Bone marrow (tissue), 2 donors: ENCODE data around the gene HOXA11.

Experiments
- DNase-seq, 2 donors: peaks; one replicate each; lab custom pipeline; 2025; lab: John Stamatoyannopoulos, UW

Gene HOXA11

DNA sequence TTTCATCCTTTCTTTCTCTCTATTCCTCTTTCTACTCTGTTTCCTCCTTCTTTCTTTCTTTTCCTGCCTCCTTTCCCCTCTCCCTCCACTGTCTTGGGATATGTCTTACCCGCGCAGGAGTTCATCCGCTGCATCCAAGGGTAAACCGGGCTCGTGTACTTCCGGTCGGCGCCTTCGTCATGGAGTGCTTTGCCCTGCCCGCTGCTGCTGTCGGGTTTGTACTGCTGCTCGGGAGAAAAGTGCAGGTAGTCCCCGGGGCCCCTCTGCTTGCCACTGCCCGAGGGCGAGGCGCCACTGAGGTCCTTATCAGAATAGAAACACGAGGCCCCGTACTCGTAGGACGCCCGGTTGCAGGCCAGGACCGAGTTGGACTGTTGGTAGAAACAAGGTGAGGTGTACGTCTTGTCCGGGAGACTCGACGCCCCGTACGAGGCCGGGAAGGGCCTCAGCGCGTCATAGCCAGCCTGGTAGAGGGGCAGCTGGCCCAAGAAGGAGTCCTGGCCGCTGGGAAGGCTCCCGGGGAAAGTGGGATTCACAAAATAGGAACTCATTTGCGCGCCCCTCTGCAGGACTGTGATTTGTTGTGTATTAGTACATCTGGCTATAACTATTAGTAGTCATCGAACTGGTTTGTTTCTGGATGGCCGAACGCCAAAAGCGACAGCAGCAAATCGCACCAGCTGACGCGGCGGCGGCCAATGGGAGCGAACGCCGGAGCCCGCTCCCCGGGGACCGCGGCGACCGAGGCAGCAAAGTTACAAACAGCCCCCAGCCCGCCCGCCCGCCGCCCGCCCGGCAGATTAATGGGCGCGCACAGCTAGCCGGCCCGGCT is 37.6 kb downstream of the HOXA11 start, which contains the start of gene HOXA6:
TSS of gene HOXA6 (minus strand) at position 576 of the 832 bp plus-strand sequence. CDS start at position 551, 25 bp downstream.
- no peak for DNase-seq

DNA sequence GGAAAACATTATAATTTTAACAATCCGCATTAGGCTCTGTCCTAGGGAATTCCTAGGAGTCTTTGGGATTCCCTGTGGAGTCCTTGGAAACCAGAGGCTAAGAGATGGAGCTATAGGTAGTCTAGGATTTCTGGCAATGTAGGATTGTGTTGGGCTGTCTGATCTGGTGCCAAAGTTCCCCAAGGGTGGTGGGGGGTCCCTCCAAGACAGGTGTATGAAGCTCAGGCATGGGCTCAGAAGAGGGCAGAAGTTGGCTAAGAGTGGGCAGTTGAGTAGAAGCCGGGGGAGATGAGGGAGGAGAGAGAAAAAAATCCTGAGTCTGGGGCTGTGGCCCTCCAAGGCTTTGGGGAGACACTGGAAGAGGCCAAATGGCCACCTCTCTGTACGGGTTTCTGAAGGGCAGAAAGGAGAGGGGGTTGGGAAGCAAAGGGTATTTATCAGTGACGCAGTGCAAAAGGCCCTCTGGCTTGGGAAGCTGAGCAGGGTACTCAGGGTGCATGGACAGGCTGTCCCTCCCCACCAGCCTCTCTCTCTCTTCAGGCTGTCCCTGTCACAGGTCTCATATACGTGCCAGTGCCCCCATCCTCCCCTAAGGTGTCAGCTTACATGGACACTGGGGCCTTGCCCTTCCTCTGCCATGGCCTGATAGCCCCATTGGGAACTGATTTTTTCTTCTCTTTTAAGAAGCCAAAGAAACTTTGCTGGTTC is 38.4 kb downstream of the HOXA11 start:
- no peak for DNase-seq

DNA sequence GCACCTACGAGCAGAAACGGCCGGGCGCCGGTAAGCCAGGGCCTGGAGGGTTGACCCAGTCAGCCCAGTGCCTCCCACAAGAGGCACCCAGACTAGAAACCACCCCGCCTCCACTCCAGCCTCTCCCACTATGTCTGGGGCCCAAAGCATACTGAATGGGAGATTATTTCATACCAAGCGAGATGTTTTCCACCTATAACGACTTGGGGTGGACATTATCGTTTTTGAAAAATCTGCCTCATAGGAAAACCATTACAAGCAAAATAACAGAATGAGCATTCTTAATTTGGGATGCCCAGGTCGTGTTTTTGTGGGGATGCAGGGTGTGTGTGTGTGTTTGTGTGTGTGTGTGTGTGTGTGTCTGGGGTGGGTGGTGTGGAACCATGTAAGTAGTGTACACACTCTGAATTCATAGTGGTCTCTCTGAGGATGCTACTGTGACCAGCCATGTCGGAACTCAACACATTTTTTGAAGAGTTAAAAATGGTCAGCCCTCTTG is 39.1 kb downstream of the HOXA11 start:
- no peak for DNase-seq

DNA sequence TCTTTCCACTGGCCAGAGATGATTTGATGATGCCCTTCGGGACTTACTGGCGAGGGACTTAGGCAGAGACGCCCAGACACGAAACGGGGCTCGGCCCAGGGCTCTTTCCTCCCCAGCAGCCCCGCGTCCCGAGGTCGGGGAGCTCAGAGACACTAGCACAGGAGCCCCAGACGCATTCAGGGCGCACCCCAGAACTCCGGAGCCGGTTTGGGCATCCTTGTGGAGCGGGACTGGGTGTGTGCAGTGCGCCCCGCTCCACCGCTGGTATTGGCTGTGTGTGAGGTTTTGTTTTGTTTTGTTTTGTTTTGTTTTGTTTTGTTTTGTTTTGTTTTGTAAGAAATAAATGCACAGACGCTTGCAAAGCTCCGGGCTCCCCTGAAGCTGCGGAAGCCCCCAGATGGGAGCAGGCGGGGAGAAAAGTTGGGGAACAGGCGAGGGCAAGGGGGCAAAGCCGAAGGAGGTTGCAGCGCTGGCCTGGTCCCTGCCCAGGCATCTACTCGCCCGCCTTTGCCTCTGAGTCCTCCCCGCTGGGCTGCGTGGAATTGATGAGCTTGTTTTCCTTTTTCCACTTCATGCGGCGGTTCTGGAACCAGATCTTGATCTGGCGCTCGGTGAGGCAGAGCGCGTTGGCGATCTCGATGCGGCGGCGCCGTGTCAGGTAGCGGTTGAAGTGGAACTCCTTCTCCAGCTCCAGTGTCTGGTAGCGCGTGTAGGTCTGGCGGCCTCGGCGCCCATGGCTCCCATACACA is 39.7 kb downstream of the HOXA11 start:
- no peak for DNase-seq

DNA sequence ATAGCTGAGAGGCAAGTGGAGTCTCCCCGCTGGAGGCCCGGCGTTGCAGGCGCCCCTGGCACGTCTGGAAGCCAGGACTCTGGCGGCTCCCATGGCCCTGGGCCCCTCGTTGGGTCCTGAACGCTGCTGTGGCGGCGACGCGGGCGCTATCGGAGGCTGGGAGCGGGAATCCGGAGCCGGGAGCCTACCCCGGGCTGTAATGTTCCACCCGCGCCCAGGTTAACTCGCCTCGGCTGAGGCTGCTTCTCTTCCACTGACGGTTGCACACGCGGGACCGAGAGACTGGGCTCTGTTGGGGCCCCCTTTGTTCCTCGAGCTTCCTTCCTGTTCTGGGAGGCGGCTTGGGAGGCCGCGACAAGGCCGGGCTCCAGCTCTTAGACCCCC is 40.3 kb downstream of the HOXA11 start:
- DNase-seq = no peak

DNA sequence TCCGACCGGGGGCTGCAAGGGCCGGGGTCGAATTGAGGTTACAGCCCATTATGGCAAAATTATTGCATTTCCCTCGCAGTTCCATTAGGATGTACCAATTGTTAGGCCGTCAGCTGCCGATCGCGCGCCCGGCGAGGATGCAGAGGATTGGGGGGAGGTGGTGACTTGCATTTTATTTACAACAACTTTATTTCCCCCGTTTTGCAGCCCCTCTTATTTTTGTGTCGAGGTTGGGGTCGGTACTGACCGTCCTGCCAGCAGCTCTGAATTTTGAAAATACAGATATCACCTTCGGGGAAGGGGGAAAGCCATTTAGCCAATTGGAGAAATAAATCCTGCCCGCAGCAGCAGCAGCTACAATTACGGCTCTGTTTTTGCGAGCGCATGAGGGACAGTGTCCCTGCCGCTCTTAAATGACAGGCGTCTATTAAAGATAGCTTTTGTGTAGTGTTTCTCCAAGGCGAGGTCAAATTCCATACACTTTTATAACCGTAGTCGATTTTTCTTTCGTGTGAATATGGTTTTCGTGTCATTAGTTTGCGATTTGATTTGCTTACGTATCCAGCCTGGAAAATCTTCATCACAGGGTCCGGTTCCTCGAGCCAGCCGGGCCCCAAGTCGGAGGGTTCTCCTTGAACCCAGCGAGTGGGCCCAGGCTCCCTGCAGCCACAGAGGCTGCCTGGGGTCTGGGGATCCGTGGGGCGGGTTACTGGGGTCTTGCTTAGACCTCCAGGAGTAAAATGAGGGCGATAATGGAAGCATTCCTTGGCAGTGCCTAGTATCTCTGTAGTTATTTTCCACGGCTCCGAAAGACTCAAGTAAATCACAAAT is 40.9 kb downstream of the HOXA11 start:
- no peak for DNase-seq

DNA sequence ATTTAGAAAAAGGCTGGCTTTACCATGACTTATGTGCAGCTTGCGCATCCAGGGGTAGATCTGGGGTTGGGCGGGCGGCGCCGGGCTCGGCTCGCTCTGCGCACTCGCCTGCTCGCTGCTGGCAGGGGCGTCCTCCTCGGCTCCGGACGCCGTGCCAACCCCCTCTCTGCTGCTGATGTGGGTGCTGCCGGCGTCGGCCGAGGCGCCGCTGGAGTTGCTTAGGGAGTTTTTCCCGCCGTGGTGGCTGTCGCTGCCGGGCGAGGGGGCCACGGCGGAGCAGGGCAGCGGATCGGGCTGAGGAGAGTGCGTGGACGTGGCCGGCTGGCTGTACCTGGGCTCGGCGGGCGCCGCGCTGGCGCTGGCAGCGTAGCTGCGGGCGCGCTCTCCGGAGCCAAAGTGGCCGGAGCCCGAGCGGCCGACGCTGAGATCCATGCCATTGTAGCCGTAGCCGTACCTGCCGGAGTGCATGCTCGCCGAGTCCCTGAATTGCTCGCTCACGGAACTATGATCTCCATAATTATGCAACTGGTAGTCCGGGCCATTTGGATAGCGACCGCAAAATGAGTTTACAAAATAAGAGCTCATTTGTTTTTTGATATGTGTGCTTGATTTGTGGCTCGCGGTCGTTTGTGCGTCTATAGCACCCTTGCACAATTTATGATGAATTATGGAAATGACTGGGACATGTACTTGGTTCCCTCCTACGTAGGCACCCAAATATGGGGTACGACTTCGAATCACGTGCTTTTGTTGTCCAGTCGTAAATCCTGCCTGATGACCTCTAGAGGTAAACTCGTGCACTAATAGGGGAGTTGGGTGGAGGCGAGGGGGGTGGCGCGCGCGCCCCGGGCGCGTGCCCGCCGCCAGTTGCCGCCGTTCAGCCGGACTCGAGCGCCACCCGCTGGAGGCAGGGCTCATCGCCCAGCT is 41.7 kb downstream of the HOXA11 start, which contains the start of gene HOXA5:
TSS of gene HOXA5 (minus strand) at position 659 of the 927 bp plus-strand sequence. CDS start at position 585, 74 bp downstream.
- DNase-seq = peak in 1 of 2 donors; percentile 77

DNA sequence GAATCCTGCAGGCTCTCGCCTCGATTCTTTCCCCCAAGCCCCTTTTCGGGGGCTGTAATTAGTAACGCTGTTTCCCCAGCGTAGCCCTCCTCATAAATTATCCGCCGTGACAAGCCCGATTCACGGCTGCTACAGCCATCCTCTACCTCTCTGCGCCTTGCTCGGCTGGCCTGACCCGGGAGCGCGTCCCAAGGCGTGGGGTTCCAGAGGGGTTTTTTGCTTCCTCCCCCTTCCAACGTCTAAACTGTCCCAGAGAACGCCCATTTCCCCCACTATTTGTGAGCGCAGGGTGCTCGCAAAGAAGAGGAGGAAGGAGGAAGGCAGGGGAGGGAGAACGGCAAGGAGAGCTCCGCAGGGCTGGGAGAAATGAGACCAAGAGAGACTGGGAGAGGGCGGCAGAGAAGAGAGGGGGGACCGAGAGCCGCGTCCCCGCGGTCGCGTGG is 42.4 kb downstream of the HOXA11 start:
- no peak for DNase-seq

DNA sequence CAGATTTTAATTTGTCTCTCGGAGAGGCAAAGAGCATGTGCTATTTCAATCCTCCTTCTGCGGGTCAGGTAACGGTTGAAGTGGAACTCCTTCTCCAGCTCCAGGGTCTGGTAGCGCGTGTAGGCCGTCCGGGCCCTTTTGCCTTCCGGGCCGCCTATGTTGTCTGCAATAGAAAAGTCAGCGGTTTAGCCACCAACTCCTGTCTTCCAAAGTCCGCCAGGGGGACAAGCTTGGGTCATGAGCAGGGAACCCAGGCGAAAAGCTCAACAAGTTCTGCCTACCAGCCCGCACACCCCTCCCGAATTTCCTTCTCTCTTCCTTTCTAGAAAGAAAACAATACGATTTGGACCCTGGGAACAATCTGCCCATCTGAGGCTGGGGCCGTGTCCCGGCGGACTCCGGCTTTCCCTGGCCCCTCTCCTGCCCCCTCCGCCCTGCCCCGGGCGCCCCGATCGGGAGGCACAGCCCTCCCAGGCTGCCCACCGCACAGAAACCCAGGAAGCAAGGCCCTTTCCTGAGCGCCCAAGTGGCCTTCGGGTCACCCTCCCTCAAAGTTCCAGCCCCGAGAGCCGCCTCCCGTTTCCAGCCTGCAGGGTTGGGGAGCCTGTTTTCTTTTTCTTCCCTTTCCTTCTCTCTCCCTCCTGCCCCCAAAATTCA is 43.0 kb downstream of the HOXA11 start:
- no peak for DNase-seq

DNA sequence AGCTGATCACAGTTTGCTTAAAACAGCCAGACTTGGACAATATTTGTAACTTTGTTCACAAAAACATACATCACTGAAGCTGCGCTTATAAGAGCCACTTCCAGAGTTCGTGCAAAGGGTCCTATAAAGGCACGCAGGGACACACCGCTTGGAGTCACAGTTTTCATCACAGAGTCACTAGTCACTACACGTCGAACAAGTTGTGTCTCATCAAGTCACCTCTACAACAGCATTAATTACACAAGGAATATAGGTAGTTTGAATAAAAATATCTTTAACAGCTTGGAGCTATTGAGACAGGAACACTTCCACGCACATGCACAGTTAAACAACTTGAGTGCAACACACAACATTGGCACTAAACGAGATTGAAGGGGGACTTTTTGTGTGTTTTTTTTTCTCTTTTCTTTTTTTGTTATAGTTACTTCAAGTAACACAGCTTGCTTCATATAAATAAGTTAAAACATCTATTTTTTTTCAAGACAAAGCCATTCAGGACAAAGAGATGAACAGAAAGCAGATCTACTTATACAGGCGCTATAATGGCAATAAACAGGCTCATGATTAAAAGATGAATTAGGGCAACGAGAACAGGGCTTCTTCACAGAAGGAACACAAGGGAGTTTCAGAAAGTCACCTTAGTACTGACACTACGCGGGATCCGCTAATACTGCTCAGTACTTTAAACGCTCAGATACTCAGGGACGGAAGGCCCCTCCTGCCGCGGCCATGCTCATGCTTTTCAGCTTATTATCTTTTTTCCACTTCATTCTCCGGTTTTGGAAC is 43.7 kb downstream of the HOXA11 start:
- no peak for DNase-seq

DNA sequence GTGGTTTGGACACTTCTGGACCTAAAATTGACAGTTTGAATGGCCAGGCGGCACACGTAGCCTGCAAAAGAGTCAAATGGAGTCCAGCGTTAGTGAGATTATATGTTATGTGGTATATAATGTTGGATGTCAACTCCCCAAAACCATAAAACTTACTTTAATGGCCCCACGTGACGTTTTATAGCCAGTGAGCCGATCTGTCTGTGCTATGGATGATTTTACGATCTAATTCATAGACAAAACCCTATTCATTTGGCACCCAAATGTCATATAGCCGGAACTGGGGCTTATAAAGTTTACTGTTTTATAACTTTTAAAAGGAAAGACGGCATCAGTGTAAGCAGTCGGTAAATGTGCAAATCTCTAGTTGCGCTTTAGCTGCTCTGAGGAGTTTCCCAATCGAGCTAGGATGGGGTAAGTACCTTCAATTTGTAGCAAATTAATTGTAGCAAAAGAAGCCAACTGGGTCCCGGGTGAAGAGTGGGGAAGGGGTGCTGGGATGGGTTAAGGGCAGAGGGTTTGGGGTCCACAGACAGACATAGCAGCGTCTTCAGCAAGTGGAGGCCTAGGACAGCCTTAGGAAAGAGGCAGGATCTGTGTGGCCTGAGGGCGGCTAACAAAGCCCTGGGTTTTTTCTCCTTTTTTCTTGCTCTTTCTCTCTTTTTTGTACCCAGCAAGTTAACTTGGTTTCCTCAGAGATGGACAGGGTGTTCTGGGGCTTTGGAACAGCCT is 44.7 kb downstream of the HOXA11 start:
- no peak for DNase-seq

DNA sequence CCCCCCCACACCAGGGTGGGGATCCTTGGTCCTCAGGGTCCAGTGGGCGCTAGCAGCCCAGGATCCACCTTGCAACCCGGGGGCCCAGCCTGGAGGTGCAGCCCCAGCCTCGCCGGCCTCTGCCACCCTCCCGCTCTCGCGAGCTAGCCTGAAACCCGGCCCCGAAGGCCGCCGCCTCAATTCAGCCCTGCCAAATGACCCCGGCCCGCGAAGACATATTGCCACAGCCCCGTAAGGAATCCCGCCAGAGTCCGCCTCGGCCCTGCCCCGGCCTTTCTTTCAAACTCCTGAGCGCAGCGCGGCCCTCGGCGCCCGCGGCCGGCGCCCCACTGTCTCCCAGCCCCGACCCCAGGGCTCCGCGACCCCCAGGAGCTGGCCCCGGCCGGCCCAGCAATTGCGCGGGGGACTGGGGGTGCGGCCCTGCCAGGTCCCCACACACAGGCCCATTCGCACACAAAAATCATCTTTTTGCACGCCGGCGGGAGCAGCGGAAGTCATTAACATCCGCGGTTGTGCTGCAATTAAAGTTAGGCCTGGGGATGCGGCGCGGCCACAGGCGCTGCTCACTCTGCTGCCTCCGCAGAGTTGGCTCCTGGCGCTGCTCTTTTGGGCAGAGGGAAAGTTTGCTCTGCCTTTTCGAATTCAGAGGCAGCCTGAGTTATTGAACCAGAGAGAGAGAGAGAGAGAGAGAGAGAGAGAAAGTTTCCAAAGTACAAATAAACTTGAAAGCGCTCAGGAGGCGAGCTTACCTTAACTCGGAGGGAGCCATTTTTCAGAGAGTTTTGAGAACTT is 45.5 kb downstream of the HOXA11 start:
- no peak for DNase-seq

DNA sequence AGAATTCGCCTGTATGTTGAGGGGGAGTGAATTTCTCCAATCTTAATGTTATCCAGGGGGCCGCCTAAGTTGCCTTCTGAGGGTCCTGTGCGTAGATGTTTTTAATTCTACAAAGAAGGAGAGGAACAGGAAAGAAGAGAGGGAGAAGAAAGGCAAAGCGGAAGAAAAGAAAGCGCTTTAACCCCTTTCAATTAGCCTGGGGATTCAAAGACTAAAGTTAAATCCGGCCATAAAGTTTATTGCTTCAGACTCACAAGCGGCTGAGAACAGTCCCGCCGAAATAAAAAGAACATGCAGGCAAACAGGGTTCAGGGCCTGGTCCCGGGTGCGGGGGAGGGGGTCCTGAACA is 46.1 kb downstream of the HOXA11 start:
- no peak for DNase-seq

DNA sequence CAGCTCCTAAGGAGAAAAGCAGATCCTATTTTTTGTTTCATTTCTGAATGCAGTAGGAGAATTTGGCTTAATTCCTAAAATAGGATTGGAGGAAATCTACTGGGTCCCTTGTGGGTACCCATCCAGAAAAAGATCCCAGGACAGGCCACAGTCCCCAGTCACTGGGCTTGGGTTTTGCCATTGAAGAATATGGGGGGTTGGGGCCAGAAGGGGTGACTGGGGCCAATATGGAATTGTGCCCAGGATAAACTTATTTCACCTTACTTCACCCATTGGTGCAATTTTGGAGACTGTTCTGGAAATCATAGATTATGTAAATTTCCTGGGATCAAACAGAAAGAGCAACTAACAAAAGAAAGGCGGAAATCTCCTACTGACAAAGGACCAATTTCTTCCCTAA is 46.6 kb downstream of the HOXA11 start:
- DNase-seq = no peak

DNA sequence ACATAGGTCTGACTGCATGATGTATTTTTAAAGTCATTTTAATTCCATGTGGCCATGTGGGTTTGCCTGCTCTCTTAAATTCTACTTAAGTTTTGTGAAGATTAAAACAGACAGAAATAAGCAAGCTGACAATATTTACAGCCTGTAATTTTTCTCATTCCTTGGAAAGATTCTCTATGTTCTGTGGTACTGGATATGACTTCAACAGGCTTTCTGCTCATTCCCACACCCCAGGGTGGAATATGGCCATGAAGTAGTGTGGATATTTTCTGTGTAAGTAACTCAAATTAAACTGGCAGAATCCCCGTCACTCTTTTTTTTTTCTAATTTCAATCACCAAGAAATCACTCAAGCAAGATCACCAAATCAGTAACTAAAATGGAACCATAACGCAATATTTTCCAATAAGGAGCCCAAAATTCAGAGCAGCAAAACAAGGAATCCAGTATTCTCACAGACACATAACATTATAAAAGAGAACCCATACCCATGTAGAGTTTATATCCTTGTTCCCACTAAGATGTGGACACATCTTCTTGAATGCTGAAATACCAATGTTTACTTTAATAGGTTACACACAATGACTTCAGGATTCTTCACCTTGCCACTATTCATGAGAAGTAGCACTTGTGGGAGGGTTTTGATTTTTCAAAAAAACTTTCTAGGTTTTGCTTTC is 47.3 kb downstream of the HOXA11 start:
- no peak for DNase-seq

DNA sequence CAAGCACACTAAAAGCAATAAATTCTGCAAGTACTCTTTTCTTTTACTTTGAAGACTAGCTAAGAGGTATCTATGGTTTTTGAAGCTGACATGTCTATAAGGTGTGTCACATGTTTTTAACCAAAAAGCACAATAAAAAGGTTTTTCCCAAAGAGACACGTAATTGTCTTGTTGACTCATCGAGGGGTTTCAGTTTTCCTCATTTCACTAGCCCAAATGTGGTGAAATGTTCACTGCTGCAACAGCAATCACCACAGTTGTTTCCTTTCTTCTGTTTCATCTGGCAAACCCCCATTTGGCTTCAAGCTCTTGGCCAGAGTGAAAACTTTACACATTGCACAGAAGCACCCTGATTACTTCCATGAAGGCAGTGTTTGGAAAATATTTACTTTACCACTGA is 50.6 kb downstream of the HOXA11 start:
- DNase-seq = peak in 1 of 2 donors; percentile 23
